ENCODE results near the gene ANO9. TPM values are rescaled to one million over a fixed set of nuclear protein-coding genes. Genes with fewer than 3 reads are reported as not detected.

Gene ANO9
- total RNA-seq, 4 donors from 2014 or later, result 0.44 to 1.5 (median 0.63) TPM

DNA sequence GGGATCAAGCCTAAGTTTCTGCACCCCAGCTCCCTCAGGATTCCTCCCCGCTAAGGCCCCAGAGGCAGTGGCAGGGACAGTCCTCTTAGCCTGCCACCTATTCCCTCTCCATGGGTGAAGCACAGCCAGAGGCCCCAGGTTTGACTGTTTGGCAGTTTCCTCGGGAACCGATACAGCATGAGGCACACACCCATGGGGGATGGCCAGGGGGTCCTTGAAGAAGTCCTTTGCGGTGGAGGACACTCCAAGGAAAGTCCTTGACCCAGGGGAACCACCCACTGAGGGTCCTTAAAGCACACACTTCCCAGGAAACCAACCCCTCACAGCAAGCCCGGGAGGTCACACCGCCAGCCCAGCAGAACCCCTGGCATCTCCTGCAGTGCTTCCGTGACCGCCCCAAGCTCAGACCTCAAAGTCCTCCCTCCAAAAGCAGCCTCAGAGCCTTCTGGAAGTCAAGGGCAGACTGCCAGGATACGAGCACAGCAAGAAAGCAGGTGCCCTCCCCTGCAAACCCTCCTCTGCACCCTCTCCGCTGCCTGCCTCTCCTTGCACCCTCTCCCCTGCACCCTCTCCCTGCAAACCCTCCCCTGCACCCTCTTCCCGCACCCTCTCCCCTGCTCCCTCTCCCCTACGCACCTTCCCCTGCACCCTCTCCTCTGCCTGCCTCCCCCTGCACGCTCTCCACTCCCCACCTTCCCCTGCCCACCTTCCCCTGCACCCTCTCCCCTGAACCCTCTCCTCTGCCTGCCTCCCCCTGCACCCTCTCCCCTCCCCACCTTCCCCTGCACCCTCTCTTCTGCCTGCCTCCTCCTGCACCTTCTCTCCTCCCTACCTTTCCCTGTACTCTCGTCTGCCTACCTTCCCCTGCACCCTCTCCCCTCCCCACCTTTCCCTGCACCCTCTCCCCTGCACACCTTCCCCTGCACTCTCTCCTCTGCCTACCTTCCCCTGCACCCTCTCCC, 28.4 kb downstream of the ANO9 start:
- TF ChIP-seq, protein P1, sequence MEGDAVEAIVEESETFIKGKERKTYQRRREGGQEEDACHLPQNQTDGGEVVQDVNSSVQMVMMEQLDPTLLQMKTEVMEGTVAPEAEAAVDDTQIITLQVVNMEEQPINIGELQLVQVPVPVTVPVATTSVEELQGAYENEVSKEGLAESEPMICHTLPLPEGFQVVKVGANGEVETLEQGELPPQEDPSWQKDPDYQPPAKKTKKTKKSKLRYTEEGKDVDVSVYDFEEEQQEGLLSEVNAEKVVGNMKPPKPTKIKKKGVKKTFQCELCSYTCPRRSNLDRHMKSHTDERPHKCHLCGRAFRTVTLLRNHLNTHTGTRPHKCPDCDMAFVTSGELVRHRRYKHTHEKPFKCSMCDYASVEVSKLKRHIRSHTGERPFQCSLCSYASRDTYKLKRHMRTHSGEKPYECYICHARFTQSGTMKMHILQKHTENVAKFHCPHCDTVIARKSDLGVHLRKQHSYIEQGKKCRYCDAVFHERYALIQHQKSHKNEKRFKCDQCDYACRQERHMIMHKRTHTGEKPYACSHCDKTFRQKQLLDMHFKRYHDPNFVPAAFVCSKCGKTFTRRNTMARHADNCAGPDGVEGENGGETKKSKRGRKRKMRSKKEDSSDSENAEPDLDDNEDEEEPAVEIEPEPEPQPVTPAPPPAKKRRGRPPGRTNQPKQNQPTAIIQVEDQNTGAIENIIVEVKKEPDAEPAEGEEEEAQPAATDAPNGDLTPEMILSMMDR (IDR thresholded peaks at IDR 0.05; ENCODE audit: low read depth), result no peak

DNA sequence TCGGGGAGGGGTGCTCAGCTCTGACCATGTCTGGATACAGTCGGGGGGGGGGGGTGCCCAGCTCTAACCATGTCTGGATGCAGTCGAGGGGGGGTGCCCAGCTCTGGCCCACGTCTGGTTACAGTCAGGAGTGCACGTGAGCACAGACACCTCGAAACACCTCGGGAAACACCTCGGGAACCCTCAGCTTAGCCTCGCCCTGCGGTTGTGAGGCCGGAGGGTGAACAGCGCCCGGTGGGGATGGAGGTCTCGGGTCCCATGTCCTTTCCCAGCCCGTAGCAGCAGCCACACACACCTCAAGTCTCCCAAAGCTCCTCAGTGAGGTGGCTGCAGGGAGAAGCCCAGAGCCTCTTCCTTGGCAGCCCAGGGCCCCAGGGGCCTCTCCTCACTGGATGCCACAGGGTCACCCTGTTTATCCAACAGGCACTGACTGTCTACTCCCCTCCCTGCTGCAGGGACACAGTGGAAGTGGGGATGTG, 29.1 kb downstream of the ANO9 start:
- TF ChIP-seq, protein P1 (IDR thresholded peaks at IDR 0.05; ENCODE audit: low read depth), result no peak

DNA sequence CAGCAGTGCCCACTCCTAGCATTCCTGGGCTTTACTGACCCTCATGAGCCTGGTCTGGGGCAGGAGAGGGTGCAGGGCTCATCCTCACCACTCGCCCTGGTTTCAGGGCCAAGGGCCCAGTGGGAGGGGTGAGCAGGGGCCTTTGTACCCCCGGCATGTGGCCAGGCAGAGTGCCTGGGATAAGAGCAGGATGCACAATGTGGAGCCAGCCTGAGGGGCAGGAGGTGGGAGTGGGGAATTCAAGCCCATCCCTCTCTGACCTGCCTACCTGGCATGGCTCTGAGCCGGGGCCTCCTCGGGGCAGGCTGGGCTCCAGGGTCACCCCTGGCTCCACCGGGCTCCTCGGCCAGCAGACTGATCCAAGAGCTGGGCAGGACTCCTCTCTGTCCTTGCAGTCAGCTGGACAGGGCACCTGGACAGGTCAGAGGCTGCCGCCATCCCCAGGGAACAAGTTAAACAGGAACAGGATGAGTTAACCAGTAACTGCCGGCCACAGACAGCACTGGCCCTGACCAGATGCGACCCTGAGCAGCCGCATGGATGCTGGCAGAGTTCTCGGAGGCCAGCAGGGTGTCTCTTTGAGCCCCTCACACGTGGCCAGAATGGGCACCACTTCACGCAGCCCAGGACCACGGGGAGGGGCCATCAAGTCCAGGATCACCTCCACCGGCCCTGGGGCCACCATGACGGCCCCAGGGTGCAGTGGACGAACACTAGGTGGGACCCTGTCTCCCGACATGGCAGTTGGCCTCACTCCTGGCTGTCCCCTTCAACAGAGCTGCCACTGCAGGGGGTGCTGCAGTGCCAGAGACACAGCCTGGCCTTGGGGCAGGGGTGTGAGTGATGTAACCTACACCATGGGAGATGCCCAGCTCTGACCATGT, 32.0 kb downstream of the ANO9 start:
- TF ChIP-seq, protein P1 (IDR thresholded peaks at IDR 0.05; ENCODE audit: low read depth), result no peak

DNA sequence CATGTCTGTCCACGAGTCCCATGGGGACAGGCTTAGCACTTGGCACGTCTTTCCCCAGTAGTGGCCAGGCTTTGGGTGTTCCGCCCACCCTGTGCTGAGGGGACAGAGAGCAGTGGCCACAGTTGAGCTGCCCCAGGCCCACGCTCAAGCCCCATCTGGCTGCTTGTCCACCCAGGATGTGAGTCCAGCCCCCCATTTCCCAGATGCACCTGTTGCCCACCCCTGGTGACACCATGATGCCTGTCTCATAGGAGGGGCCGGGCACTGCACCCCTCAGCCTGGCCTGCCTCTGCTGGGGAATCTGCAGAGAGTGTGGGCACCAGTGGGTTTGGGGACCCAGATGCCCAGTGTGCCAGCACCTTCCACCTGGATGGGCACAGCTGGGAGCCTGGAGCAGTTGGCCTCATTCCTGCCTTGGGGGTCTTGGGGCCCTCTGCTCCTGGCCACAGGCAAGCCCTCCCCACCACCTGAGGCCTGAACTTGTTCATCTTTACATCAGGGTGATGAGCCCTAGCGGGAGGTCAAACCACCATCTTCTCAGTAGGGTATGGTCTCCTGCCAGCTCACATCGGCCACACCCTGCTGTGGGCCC, 32.7 kb downstream of the ANO9 start:
- TF ChIP-seq, protein P1 (IDR thresholded peaks at IDR 0.05; ENCODE audit: low read depth), result no peak

DNA sequence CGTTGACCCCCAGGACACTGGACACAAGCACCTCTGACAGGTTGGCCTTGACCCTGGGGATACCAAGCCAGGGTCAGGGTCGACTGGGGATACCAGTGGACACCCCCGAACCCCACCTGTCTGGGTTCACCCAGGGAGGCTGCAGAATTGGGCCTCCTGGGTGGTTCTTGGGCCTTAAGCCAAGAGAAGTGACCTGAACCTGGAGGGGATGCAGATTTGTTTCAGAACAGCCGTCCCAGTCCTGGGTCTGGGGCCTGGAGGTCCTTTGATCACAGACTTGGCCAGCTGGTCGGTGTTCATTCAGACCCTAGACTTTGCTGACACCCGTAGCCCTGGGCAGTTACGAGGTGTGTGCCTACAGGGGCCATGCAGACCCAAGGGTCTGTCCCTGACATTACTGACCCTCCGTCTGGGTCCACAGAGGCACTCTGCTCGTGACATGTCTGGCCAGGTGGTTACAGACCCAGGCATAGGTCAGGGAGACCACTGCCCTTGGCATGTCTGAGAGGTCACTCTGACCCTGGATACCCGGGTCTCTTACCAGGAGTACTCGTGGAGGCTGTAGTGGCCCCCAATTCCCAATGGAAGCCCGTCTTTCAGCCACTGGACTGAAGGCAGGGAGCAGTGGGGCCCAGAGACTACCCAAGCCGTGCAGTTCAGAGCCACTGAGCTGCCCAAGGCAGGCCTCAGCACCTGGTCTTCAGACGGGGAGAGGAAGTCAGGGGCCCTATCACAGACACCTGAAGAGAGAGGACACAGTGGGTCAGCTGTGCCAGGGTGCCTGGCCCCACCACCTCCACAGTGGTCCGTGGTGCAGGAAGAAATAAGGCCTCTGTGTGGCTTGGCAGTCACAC, 33.4 kb downstream of the ANO9 start:
- TF ChIP-seq, protein P1 (IDR thresholded peaks at IDR 0.05; ENCODE audit: low read depth), result no peak

DNA sequence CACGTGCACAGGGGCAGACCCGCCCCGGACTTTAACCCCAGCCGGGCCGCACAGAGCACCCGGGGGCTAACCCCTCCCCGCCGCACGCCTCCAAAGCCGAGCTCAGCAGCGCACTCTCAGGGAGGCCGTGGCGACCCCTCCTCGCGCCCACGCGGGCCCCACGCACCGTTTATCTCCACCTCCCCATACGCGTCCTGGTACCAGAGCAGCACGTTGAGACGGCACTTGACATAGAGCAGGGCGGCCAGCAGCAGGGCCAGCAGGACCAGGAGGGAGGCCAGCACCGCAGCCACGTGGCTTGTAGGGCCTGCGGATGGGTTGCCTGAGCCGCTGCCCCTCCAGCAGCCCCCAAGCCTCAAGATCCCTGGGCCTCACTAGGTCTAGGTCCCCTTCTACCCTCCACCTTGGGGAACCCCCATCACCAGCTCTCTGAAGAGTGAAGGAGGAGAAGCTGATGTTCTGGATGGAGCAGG, 34.1 kb downstream of the ANO9 start:
- TF ChIP-seq, protein P1 (IDR thresholded peaks at IDR 0.05; ENCODE audit: low read depth), result no peak
